Measurements from ENCODE around the gene GDPGP1.

- no peak for TF ChIP-seq CTCF (conservative IDR thresholded peaks at IDR 0.05; ENCODE audit: low read depth, low read length)
- TF ChIP-seq EZH2 (IDR thresholded peaks at IDR 0.05; ENCODE audit: borderline replicate concordance, low read depth, low read length, poor library complexity, severe bottlenecking) = no peak
Observed at GRCh38 chr15:90248789-90249202, 14.8 kb downstream of the GDPGP1 start.

Measured in A673 (cell line).